Measurements from ENCODE around the gene RFC5. TPM values are rescaled to one million over a fixed set of nuclear protein-coding genes. Genes with fewer than 3 reads are reported as not detected.
A peak's percentile ranks its signal among the peaks of the same experiment; 100 is the strongest.

The RFC5 gene
- polyA plus RNA-seq, 2 of the 4 experiments (the other 2 are of a cell fraction): 57.5 to 64.7 TPM

- CTCF ChIA-PET: interaction anchor here (0.6 to 1.5 kb wide), 8 partner anchors 9 to 176 kb away, joined by 3 to 6 read pairs (median 4); partner anchors contain the start of gene VSIG10
- POLR2A ChIA-PET: no interaction called here
- WGBS (ENCODE audit: missing lambda C conversion rate): 79% methylated on average over 12 of the region's 12 CpGs
- TF ChIP-seq ZFP36 (IDR thresholded peaks at IDR 0.05; ENCODE audit: borderline replicate concordance, partially characterized antibody): no peak
- 0 out of 2 replicates have a peak, but pooled peaks have one; percentile 49 for TF ChIP-seq CHD4 (IDR thresholded peaks at IDR 0.05; ENCODE audit: borderline replicate concordance)
- peaks cover 51% of the 10 kb centered on the region for H3K4me1 ChIP-seq
- H3K4me3 ChIP-seq: no peak overlapping the region
- peak overlapping the region; percentile 86 to 89 for H3K27ac ChIP-seq
- ATAC-seq: no peak
- no peak for FAIRE-seq
- peak overlapping the region; percentile 80 for H3K4me2 ChIP-seq
- H3K9me3 ChIP-seq: no peaks in the 10 kb centered on the region
- DNase-seq (ENCODE audit: low read depth in 1 of 2, low spot score in 1 of 2): no peak
Measured at GRCh38 chr12:118050972-118051910, 34.7 kb downstream of the RFC5 start.

- Histone ChIP-seq H3K9me3 (no peaks in the 10 kb centered on the region), H3K27ac (peak overlapping the region; percentile 86 to 89), H3K4me2 (peak overlapping the region; percentile 80), H3K4me3 (0 out of 3 replicates have a peak overlapping the region, but pooled peaks have one; percentile 6), H3K4me1 (peaks cover 63% of the 10 kb centered on the region)
- DNase-seq (ENCODE audit: low read depth in 1 of 2, low spot score in 1 of 2) (peak; percentile 96 to 98), FAIRE-seq (peak; percentile 95), ATAC-seq (peak; percentile 91 to 97)
- ChIA-PET CTCF (interaction anchor here (0.9 to 1.5 kb wide), 4 partner anchors 8 to 51 kb away, joined by 3 to 5 read pairs (median 4); partner anchors contain the start of gene VSIG10), POLR2A (interaction anchor here (1.9 kb wide), 1 partner anchor 9 kb away, joined by 7 read pairs; the partner anchor contains the start of gene WSB2)
- 2% methylated on average over 14 of the region's 14 CpGs for WGBS (ENCODE audit: missing lambda C conversion rate)
- TF ChIP-seq JUNB (IDR thresholded peaks at IDR 0.05) (peak; percentile 88), CEBPB (IDR thresholded peaks at IDR 0.05) (peak; percentile 92 to 99), FOSL2 (IDR thresholded peaks at IDR 0.05) (peak; percentile 91), FOSL2 (CRISPR knock-in tag; IDR thresholded peaks at IDR 0.05) (peak; percentile 97), BCL3 (IDR thresholded peaks at IDR 0.05) (peak; percentile 94), CHD2 (IDR thresholded peaks at IDR 0.05; ENCODE audit: low read length, partially characterized antibody) (no peak), RAD21 (conservative IDR thresholded peaks at IDR 0.05 in 1 of 2, IDR thresholded peaks at IDR 0.05 in 1 of 2) (peak; percentile 7 to 29; a peak in 2 of 5 replicates), ZSCAN20 (CRISPR knock-in tag; IDR thresholded peaks at IDR 0.05) (no peak), EHMT2 (IDR thresholded peaks at IDR 0.05; ENCODE audit: low read depth) (no peak), E2F6 (IDR thresholded peaks at IDR 0.05; ENCODE audit: borderline replicate concordance, low read depth) (peak; percentile 42; the same call in 1 of the 2 replicates), MYC (IDR thresholded peaks at IDR 0.05; ENCODE audit: borderline replicate concordance, low read length) (peak; percentile 44; the same call in 1 of the 2 replicates), EP300 (IDR thresholded peaks at IDR 0.05) (peak; percentile 72 to 78; a peak in 3 of 5 replicates), MAFK (IDR thresholded peaks at IDR 0.05; ENCODE audit: partially characterized antibody) (peak; percentile 24), MAX (IDR thresholded peaks at IDR 0.05) (peak; percentile 92), REST (IDR thresholded peaks at IDR 0.05) (no peak), JUN (IDR thresholded peaks at IDR 0.05) (peak in 1 of 2 experiments; percentile 91; a peak in 4 of 5 replicates), PBX3 (IDR thresholded peaks at IDR 0.05) (peak; percentile 73; the same call in 1 of the 2 replicates), RARB (CRISPR knock-in tag; IDR thresholded peaks at IDR 0.05) (peak; percentile 63; the same call in 1 of the 2 replicates), HES2 (IDR thresholded peaks at IDR 0.05) (peak; percentile 68; the same call in 1 of the 2 replicates), GATA3 (IDR thresholded peaks at IDR 0.05; ENCODE audit: borderline replicate concordance) (peak; percentile 89)
Measured at GRCh38 chr12:118052324-118053070, 36.0 kb downstream of the RFC5 start.

Data from A549 (cell line).